GM12801 (cell line): ENCODE measurements around the gene EEF1AKMT1.

Experiments
- TF ChIP-seq, protein P1 (sequence below): IDR thresholded peaks from one replicate; pipeline ENCODE4 v1.5.1; 2011; ENCODE audit warnings: control low read depth; ENCODE audit not compliant: insufficient read length; ENCODE audit errors: extremely low read depth

The EEF1AKMT1 gene

DNA sequence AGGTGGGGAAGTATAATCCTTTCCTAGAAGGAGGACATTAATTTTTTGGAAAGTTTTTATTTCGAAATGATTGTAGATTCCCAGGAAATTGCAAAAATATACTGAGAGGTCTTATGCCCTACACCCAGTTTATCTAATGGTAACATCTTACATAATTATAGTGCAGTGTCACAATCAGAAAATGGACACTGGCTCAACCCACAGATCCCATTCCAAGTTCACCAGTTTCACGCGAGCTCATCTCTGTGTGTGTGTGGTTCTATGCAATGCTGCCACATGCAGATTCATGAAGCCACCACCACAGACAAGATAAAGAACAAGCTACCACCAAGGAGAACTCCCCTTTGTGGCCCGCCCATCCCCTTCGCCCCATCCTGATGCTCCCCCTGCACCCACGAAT lies 45.9 kb downstream of the EEF1AKMT1 start:
- TF ChIP-seq, protein P1, sequence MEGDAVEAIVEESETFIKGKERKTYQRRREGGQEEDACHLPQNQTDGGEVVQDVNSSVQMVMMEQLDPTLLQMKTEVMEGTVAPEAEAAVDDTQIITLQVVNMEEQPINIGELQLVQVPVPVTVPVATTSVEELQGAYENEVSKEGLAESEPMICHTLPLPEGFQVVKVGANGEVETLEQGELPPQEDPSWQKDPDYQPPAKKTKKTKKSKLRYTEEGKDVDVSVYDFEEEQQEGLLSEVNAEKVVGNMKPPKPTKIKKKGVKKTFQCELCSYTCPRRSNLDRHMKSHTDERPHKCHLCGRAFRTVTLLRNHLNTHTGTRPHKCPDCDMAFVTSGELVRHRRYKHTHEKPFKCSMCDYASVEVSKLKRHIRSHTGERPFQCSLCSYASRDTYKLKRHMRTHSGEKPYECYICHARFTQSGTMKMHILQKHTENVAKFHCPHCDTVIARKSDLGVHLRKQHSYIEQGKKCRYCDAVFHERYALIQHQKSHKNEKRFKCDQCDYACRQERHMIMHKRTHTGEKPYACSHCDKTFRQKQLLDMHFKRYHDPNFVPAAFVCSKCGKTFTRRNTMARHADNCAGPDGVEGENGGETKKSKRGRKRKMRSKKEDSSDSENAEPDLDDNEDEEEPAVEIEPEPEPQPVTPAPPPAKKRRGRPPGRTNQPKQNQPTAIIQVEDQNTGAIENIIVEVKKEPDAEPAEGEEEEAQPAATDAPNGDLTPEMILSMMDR, result no peak

GRCh38 chr13:20721454-20722357 lies 52.1 kb downstream of the EEF1AKMT1 start:
- TF ChIP-seq, protein P1, result no peak

GRCh38 chr13:20721058-20721453 lies 52.7 kb downstream of the EEF1AKMT1 start:
- TF ChIP-seq, protein P1, result no peak

GRCh38 chr13:20720499-20720898 lies 53.3 kb downstream of the EEF1AKMT1 start:
- TF ChIP-seq, protein P1, result no peak

DNA sequence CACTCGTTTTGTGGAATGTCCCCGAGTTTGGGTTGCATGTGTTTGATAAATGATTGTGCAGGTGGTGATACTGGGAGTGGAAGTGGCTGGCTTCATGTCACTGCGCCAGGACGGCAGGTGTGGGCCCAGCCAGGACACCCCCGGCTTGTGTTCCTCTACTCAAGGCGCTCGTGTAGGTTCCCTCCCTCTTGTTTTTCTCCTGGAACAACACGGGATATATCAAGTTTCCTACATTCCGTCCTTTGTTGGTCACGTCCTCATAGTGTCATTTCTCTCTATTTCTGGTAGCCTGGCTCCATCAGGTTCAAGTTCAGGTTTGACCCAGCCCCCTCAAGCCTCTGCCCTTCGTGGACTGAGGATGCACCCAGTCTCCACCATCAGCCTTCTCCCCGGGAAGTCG lies 54.0 kb downstream of the EEF1AKMT1 start:
- TF ChIP-seq, protein P1, result no peak

DNA sequence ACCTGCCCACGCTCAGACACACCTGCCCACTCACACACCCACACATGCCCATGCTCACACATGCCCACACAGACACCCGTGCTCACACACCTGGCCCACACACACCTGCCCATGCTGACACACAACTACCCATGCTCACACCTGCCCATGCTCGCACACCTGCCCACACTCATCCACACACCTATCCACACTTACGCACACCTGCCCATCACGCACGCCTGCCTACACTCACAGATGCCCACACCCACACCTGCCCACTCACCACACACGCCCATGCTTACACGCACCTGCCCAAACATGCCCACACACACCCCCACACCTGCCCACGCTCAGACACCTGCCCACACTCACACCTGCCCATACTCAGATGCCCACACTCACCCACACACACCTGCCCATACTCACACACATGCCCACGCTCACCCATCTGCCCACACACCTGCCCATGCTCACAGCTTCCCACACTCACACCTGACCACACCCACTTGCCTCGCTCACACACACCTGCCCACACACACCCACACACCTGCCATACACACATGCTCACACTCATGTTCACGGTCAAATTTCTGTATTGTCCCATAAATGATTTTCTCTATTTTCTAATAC lies 54.7 kb downstream of the EEF1AKMT1 start:
- TF ChIP-seq, protein P1, result no peak

DNA sequence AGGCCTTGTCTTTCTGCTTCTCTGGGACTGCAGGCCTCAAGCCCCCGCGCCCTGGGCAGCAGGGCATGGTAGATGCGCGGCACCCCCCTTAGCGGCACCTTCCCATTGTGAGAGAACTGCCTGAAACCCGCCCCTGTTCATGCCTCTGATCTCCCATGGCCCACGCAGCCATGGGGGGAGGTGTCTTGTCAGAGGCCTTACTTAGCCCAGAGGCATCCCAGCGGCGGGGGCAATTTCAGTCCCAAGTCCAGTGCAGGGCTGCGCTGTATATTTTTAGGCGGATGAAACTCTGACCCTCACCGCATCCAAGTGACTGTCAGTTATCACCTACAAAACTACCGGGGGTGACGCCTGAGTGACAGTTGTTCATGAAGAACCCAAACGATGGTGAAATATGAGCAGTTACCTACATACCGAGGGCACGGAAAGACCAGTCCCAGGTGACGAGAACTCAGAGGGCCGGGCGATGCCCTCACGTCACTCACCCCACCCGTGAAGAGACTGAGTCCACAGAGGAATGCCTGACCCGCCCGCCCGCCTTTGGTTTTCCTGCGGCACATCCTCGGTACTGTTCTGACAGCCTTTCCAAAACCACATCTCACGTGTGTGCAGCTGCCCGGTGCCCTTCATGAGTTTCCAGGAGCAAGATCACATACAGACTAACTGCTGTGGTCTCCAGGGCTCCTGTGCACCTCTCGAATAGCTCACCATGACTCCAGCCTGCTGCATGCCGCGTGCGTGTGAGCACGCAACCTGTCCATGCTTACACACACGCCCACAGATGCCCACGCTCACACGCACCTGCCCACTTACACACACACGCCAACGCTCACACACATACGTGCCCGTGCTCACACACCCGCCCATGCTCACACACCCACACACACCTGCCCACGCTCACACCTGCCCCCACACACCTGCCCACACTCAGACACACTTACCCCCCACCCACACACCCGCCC lies 55.9 kb downstream of the EEF1AKMT1 start:
- TF ChIP-seq, protein P1, result no peak
